Measurements from ENCODE around the gene AKAP9.
"Not testable (repeated sequence)": the region's sequence is repeated elsewhere in the genome, so short reads cannot be mapped to it uniquely, and the experiment has no call there.

Gene AKAP9

DNA sequence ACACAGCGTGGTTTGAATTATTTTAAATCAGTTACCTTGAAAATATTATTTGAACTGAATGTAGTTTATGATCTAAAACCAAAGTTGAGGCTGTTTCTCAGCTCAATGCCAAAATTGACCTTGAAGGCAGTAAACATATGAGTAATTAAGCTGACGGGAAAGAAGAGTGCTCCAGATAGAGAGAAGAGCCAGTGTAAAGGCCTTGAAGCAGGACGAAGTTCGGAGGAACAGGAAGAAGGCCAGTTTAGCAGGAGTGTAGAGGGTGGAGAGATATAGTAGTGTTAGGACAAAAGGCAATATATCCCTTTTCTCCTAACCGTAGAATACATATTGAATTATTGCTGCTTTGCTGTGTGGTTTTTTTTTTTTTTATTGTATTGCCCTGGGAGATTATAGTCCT is 130.4 kb downstream of the AKAP9 start:
- no peak for DNase-seq

- no peak for DNase-seq
Measured at GRCh38 chr7:92072121-92072520, 131.5 kb downstream of the AKAP9 start.

- DNase-seq: no peak
Measured at GRCh38 chr7:92072708-92073107, 132.0 kb downstream of the AKAP9 start.

- no peak for DNase-seq
Measured at GRCh38 chr7:92075455-92076158, 134.9 kb downstream of the AKAP9 start.

DNA sequence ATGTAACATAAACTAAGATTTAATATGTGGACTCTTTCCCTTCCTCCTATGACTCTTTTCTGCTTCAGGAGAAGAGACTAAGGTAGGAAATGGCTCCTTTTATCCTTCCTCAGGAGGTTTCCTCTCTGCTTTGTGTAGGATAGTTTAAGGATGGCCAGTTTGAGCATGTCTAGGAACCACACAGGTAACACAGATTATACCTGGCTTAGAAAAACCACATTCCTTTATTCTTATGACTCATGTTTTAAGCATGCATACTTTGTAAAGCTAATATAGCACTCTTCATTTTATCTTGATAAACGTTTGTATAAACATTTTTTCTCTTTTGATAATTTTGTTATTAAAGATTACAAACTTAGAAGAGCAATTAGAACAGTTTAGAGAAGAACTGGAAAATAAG is 135.8 kb downstream of the AKAP9 start:
- no peak for DNase-seq

DNA sequence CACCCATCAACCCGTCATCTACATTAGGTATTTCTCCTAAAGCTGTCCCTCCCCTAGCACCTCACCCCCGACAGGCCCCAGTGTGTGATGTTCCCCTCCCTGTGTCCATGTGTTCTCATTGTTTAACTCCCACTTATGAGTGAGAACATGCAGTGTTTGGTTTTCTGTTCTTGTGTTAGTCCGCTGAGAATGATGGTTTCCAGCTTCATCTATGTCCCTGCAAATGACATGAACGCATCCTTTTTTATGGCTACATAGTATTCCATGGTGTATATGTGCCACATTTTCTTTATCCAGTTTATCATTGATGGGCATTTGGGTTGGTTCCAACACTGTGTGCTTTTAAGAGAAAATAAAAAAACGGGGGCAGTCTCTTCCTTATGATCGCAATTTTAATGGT is 143.3 kb downstream of the AKAP9 start:
- DNase-seq: not testable (repeated sequence)

GRCh38 chr7:92088266-92088665 is 147.6 kb downstream of the AKAP9 start:
- DNase-seq: no peak

GRCh38 chr7:92092210-92092609 is 151.5 kb downstream of the AKAP9 start:
- no peak for DNase-seq

GRCh38 chr7:92095380-92095779 is 154.7 kb downstream of the AKAP9 start:
- no peak for DNase-seq

DNA sequence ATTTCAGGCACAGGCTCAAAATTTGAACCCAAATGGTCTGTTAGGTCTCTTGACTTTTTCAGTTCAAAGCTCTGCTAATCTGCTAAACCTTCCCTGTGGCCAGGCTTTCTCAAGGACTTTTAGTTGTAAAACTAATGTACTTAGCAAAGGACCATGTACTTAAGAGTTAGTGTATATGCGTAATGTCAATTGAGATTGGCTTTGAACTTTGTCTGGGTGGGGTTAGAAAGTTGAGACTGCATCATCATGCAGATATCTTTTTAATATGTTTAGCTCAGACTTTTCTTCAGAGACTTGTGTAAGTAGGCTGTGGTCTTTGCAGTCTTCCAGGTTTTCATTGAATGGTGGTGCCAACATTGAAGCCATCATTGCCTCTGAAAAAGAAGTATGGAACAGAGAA is 159.9 kb downstream of the AKAP9 start:
- no peak for DNase-seq

DNA sequence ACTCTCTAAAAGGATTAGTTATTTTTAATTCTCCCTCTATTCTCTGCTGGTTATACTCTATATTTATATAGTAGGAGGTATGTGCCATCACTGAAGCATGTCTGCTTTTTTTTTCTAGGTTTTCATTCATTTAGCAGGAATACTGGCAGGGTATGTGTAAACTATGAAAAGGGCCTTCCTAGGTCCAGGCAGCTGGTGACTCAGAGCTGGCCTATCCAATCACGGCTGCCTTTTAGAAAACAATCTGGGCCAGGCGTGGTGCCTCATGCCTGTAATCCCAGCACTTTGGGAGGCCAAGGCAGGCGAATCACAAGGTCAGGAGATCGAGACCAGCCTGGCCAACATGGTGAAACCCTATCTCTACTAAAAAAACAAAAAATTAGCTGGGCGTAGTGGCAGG is 162.2 kb downstream of the AKAP9 start:
- DNase-seq: not testable (repeated sequence)

DNA sequence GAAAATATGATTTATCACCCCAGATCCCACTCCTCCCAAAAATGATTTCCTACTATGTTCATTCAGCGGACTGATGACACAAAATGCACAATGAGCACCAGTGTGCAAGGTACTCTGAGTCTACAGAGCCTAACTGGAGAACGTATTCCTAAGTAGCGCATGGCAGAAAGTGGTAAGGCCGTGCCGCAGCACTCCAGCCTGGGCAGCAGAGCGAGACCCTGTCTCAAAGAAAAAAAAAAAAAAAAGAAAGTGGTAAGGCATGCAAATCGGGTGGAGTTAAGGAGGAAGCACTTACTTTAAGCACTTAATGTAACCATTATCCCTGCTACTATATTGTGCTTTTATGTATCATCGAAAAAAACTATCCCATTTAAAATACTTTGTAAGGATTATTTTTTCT is 168.2 kb downstream of the AKAP9 start:
- DNase-seq: no peak

- DNase-seq: no peak
Measured at GRCh38 chr7:92110857-92111256, 170.2 kb downstream of the AKAP9 start.

GRCh38 chr7:92115821-92116220 is 175.2 kb downstream of the AKAP9 start:
- peak in 1 of 3 experiments; percentile 32 for DNase-seq

GRCh38 chr7:92116949-92117348 is 176.3 kb downstream of the AKAP9 start:
- DNase-seq: no peak

DNA sequence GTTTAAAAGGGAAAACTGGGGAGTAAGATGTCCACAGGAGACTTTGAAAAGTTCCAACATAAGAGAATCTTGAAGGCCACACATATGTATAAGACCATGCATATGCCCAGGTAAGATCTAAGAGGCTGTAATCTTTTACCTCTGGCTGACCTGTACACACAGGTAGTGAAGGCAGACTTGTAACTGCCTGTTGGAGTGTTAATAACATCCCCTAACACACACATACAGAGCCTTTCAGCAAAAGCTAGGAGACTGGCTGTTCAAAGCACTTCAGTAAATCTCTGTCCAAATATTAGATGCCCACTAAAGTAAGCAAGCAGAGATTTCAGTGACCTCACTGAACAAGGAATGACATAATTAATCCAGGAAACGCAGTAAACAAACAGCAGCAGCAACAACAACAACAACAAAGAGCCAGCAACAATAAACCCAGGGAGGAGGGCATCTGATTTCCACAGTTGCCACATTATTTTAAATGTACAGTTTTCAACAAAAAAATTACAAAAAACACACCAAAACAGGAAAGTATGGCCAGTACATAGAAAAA is 178.6 kb downstream of the AKAP9 start:
- DNase-seq: no peak

GRCh38 chr7:92121681-92122080 is 181.0 kb downstream of the AKAP9 start:
- no peak for DNase-seq

DNA sequence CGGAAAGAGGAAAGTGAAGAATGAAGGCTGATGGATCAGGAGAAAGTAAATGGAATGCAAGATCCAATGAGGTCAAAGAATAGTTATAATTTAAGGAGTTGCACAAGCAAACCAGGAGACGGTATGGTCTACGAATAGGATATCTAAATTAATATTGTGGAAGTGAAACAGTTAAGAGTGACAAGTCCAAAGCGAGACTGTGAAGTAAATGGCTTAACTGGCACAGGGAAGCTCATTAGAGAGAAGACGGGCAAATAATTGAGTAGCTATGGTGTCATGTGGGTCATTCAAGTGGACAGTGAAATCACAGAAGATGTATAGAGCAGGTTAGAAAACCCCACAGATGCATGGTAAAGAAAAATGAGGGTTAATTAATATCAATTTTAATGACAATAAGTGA is 190.4 kb downstream of the AKAP9 start:
- no peak for DNase-seq

DNA sequence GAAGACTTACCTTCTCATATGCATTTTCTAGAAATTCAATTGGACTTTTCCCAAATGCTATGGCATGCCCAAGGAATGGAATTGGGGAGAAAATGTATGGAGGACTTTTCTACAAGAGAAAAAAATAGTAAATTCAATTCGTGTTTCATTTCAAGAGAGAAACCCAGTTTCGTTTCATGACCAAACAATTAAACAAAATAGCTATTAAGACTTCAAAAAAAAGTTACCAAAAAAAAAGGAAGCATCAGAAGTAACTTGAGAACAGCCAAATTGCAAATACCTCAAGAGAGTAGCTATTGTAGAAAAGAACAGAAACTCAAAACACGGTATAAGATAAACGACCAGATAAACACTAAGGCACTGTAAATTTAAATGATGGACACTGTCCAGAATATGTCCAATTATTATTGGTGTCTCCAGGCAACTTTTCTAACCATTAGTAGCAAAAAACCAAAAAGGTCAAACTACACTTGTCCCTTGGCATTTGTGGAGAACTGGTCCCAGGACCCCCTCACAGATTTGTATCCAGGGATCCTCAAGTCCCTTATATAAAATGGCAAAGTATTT is 191.2 kb downstream of the AKAP9 start:
- DNase-seq: no peak

GRCh38 chr7:92133133-92133736 is 192.6 kb downstream of the AKAP9 start:
- DNase-seq: peak in 1 of 3 experiments; percentile 64

DNA sequence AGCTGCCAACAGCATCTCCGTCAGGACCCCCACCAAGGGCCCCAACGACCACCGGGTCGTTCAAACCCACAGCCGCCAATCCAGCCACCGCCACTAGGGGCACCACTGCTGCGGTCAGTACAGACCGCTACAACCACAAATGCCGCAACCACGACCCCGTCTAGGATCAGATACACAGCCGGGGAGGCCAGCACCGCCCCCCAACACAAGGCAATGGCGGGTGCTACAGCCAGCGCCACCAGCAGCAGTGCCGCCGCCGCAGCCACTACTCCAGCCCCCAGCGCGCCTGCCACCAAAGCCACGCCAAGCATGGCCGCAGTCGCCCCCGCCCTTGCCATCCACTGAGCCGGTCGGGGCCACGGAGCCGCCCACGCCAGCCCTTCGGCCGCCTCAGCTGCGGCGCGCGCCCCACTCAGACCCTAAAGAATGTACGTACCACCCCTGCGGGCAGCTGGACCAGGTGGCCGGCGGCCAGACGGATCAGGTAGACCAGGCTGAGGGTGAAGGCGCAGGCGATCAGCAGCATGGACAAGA is 193.1 kb downstream of the AKAP9 start:
- peak; percentile 53 to 94 (median 92) for DNase-seq

DNA sequence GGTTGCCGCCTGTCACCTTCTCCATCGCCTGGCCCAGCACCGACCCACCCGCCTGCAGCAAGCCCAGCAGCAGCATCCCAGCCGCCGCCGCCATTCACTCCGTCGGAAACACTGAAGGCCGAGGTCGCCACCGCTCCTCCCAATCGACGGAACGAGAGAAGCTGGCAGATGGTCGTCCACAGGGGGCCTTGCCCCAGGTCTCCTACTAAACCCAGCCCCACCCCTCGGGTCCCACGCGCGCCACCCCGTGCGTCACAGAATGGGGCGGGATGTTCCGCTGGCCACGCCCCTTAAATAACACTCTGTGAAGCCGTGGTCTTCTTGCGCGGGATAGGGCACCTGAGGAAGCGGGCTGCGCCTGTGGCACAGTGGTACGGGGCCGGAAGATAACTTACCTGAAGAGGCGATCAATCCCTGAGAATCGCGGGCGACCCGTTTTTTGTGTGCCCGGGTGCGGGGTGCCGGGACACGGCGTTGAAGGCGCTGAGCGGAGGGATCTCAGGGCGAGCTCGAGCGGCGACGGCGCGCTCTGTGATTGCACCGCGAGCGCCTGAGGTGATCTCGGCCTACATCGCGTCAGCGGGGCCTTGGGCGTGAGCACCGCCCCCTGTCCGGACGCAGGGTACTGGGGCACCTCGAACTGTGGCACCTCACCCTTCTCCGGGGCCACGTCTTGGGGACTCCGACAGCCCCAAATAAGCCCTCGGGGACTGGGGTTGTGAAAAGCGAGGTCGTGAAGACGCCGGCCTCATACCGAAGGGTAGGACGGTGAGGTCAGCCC is 193.8 kb downstream of the AKAP9 start, which contains the start of gene CYP51A1:
CYP51A1 (minus strand) TSS at position 207 of the 781 bp plus-strand sequence; CDS start at position 94, 113 bp downstream.
- peak; percentile 96 to 100 (median 99) for DNase-seq
